HG03280 (cell line): ENCODE data around the gene PTCH1.

Experiments used
- ATAC-seq: cut with Tn5 transposase; IDR thresholded peaks from one replicate; pipeline ENCODE4 v1.9.1; 2021; ENCODE audit warnings: mild to moderate bottlenecking, moderate library complexity; ENCODE audit not compliant: unreplicated experiment

The PTCH1 gene

DNA sequence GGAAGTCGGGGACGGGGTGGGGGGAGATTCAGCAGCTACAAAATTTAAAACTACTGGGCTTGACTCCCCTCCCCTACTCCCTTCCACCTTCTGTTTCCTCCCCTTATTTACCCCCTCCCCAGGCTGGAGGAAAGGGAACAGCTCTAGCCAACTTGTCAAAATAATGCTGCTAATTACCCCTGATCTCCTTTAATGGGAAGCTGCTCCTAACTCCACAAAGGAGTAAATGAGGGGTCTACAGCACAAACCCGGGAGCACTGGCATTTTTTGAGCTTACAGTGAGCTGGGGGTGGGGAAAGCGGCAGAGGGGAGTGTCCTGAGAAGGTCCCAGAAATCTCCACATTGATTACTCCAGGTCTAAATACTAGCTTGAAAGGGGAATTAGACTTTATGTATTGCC, 3.1 kb downstream of the PTCH1 start:
- no peak for ATAC-seq

DNA sequence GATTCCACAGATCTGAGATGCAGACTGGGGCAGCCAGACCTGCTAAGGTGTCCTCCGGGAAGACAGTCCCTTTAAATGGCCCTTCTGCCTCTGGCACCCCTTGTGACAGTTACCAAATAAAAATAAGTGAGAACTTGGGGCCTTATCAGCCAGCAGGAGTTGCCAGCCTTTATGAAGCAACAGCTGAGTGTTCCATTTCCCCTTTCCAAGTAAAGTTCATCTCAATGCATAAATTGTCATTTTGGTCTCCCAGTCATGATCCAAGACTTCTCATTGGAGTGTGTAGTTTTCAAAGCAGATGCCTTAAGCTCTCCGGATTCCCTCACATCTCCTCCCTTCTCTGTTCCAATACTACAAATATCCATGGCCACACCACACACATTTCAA, 4.1 kb downstream of the PTCH1 start:
- no peak for ATAC-seq

DNA sequence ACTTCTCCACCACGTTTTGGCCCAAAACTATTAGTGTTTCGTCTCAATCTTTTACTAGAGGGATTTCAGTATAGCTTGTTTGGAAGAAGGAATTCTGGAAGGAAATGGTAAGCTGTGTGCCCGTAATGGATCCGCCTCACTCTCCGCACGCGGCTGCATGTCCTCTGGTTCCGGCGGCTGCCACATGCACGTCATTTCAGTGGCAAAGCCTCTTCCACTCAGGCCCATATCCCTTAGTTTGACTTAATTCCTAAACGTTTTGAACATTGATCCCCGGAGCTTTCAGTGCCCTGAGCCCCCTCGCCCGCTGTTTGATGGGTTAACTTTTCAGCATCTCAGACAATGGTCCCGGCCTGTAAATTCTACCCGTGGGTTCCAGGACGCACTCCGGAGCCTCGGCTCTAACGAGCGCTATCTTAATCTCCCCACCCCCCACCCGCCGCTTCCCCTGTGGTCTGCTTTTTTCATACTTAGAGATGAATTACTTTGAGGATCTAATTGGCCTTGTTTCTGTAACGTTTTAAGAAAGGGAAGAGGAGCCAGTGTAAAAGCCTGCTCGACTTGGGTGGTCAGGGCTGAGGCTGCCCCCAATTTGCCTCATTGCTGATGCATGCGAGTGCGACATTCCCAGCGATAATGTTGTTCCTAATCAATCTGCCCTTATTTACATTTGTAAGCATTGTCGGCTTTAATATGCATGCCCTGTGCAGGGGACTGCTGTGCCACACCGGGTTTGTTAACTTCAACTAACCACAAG, 4.6 kb downstream of the PTCH1 start:
- no peak for ATAC-seq

DNA sequence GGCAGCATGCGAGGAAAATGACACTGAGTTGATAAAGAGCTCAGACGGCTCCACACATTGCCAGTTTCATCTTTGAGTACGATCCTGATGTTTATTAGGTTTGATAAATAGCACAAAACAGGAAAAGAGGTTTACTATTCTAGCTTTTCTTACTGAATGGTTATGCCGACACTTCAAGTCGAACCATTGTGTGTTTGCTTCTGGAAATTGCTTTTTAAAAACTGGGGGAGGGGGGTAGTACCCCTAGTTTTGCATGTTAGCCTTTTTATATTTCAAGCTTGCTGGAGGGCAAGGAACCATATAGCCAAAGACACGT, 5.2 kb downstream of the PTCH1 start:
- no peak for ATAC-seq

DNA sequence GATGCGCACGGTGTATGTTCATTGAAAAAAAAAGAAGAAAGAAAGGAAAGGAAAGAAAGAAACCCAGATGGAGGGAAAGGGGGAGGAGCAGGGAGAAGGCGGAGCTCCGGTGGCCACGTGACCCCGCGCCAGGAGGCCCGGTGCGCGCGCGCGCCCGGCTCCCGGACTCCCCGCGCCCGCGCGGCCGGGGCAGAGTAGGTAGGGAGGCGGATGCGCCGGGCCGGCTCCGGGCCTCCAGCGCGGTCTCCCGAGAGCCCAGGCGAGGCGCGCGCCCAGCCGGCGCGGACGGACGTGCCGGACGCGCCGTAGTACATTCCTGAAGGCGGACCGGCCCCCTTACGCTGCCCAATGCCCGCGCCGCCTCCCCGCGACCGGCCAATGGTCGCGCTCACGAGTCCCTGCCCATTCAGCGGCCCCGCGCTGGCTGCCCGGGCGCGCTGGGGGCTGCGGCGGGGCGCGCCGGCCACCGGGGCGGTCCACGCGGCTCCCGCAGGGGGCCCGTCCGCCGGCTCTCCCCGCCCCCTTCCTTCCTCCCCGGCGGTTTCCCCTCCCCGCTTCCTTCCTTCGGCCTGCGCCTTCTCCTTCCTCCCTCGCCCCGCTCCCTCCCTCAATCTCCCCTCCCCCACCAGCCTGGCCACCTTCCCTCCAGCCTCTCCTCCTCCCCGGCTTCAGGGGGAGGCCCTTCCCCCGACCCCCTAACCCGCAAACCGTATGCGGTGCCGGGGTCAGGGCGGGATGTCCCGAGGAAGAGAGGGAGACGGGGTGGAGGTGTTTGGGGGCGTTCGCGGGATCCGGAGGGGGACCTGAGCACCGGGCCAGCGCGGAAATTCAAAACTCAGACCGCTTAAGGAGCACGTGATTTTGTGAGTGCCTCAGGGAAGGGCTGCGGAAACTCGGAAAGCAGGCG, 5.8 kb downstream of the PTCH1 start:
- peak; percentile 49 for ATAC-seq

DNA sequence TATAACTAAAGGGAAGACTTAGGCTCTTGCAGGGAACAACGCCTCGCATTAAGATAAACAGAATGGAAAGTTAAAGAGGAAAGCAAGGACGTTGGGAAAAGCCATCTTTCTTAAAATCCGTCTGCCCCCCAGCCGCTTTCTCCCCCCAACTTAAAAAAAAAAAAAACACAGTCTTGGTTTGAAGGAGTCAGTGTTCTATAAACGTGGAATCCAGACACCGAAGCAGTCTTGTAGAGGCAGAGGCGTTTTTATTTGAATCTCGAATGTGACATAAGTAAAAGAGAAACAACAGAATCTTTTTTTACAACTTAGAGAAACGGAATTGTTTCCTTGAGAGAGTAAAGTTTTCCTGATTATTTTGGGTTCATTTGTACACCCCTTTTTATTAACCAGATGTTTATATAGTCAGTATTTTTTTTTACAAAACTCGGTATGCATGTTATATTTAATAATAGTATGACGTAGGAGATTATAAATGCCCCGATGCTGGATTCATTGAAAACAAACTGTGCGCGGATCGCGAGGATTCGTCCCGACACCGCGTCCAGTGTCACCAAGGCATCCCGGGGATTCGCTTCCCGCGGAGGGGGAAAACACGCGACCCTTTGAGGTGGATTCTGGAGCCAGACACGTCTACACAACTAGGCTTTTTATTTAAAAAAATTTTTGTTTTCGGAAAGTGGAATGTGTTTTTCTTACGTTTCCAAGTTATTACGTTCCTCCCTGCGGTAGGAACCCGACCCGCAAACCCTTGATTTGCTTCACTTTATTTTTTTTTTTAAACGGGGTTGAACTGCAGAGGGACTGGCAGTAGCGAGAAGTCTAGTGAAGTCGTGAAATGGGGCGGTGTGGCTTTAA, 6.7 kb downstream of the PTCH1 start:
- ATAC-seq, result no peak

DNA sequence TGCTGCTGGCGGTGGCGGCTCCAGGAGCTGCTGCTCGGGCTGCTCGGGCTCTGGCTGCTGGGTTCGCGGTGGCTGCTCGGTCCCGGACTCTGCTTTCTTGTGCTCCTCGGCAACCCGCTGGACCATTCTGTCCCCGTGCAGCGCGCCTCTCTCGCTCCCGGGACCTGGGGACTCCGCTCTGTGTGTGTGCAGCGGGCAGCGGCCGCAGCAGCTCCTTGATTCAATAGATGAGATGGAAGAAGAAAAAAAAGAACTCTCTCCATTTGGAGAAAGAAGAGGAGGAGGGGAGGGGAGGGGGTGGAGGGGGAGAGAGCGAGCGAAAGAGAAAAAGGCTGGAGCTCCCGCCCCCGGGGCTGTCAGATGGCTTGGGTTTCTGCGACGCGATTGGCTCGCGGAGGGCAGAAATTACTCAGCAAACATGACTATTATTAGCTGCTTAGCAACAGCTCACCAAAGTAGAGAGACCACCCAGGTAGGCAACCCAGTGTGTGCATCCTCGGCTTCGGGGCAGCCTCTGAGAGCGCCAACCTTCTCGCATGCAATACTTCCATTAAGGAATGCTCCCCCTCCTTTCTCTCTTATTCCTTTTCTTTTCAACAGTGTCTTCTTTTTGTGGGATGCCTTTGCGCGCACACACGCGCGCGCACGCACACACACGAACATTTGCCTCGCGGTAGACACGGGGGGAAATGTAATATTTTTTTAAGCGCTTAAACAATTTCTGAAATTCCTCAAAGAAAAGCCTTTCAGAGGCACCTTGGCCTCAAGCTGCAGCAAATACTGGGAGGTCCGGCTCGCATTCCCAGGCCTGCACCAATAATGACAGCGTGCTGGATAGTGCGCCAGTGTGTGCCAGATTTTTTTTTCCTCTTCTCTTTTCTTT, 7.6 kb downstream of the PTCH1 start:
- peak; percentile 30 for ATAC-seq

DNA sequence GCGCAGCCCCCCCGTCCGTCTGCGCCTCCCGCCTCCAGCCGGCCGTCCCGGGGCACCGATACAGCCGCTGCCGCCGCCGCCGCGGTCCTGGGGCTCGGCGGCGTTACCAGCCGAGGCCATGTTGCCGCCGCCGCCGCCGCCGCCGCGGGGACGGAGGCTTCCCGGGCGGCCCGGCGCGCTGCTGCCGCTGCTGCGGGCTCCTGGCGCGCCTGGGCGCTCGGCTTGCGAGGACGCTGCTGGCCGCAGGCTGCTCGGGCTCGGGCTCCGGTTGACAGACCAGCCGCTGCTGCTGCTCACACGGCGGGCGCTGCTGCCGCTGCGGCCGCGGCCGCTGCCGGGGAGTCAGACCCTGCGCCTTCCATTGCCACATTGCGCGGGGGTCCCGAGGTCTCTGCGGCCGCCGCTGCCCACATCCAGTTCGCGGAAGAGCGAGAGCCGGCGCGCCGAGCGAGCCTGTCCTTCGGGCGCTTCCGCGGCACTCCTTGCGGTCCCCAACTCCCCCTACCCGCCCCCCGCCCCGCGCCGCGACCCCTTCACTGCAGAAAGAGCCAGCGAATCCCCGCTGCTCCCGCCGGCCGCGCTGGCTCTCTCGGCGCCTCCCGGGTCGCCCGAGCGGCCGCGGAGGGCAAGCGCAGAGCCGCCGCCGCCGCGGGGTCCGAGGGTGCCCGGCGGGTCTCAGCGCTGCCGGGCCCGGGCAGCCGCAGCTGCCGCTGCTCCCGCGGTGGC, 8.4 kb downstream of the PTCH1 start:
- no peak for ATAC-seq

DNA sequence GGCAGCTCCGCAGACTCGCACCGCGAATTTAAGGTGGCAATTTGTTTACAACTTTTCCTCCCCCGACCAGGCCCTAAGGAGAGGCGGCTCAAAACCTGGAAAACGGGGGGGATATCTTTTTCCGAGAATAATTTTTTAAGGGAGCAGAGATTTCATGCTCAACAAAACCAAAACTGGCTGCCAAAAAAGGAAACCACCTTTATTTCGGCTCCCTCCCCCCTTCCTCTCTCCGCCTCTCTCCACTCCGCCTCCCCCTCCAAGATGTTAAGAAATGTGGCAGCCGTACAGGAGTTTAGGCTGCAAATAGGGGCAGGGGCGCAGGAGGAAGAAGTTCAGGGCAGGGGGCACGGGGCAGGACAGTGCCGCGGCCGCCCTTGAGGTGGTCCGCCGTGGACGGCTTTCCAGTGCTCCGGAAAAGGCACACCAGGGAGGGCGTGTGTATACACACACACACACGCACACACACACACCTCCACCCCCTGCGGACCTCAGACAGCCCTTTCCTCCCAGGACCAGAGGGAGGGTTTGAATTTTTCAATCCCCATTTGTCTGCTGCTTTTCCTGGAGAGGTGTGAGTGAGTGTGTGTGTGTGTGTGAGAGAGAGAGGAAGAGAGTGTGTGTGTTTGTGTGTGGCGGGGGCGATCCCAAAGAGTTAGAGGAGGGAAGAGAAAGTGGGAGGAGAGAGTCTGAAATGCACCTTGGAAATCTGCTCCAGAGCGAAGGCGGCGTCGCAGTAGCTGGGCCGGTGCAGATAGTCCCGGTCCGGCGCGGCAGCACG, 9.1 kb downstream of the PTCH1 start:
- no peak for ATAC-seq

DNA sequence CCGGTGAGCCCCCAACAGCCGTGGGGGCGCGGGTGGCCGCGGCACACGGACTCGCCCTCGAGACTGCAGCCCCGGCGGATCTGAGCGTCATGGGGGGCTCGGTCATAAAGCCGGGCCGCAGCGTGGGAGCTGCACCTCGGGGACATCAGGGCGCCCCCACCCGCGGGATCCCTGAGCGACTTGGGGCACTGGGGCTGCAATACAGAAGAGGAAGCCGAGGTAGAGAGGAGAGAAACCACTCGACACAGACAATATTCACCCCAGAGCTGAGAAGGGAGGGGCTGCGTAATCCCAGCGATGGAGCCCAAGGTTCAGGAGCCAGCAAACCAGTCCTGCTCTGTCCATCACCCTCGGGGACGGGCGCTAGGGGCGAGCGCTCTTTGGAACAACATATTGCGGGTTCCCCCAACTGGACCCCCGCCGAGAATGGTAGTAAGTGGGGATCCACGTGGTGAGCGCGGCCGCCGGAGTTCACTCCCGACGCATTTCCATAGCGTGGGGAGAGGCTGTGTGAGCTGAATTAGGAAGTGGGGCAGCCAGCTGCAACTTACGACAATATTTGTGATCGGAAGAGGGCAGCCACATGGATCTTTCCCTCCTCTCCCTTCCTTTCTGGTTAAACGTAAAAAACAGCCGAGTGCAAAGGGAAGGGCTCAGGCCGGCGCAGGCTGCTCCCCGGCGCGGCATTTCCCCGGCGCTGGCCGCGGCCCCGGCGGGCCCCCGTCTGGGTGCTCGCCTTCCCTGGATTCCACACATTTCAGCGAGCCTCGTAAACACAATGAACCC, 9.9 kb downstream of the PTCH1 start:
- ATAC-seq, result peak; percentile 2

DNA sequence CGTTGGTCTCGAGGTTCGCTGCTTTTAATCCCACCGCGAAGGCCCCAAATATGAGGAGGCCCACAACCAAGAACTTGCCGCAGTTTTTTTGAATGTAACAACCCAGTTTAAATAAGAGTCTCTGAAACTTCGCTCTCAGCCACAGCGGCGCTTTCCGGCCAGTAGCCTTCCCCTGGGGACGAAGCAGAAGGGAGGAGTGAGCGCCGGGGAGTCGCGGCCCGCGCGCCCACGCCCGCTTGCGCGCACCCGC, 10.4 kb downstream of the PTCH1 start:
- peak; percentile 13 for ATAC-seq

DNA sequence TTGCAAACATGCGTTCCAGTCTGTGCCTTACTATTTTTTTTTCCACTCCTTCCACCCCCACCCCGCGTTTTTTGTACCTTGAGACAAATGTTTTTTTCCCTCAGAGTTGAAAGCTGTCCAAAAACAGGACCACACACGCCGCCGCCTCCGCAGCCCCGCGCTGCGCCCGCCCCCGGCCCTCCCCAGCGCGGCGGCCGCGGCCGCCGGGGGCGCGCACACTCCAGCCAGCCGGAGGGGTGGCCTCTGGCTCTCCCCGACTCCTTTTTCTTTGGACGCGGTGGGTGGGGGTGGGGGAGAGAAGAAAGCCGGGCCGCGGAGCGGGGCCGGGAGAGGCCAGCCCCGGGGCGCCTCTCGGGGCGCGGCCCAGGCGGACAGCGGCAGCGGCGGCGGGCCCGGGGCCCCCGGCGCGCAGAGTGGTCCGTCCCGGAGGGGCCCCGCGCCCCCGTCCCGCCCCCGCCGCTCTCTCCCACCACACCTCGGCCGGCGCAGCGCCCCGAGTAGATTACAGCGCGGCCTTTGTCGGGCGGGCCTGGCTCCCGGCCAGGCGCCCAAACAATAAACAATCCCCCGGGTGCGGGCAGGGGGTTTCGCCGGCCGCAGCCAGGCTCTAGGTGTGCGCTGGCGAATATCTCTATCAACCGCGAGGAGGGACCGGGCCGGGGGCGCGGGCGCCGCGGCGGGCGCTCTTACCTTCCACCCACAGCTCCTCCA, 10.9 kb downstream of the PTCH1 start:
- peak; percentile 20 for ATAC-seq

DNA sequence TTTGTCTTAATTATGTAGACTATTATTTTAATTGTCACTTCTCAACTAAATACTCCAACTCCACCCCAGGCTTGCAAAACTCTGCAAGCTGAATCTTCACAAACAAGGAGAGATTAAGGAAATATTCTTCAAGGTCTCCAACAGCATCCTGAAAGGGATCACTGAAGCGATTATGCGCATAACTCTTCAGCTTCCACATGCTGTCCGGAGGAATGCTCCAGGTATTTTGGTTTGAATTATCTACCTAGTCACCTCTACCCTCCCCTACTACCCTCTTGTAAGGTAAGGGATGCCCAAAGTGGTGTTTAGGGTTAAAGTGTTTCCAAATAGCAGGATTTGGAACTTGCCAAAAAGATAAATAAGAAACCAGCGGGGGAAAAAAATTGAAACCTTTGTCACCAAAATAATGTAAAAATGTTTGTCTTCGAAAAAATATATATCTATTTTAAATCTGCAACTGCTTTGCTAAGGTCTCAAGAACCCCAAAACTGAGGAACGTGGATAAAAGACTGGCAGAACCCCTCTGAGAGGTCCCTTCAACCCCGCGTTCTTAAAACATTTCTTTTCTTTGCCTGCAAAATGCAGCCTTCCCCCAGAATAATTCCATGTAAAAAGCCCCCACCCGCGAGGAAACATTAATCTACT, 11.6 kb downstream of the PTCH1 start:
- no peak for ATAC-seq

DNA sequence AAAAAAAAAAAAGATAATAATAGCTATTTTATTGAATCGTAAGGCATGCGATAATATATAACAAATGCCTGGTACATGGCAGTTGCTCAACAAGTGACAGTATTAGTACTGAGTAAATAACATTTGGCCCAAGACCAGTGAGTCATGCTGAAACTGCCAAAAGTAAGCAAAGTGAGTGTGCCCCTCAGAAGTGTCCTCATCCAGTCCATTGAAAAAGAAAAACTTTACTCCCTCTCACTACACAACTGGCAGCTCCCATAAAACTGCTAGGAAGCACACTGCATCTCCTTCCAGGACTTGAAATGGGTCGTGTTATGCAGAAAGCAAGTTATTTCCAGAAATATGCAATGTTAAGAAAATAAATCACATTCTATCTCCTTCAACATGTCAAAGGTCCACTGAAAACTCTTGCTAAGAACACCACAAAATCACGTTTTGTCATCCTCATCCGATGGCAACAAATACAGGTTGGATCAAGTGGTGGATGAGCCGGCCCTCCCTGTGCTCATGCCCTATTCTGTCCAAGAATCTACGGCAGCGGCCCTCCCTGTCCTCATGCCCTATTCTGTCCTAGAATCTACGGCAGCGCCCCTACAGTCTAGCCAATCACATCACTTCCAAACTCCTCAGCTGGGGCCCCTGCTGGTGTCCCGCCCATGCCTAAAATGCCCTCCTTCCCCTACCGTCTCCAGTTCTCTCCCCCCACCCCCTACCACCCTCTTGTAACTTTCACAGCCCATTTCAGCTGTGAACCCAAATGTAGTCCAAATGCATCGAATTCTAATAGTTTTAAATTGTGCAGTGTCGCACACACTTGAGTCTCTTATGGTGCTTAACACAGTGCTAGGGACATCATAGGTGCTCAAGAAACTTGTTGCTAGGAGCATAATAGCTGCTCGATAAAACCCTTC, 12.5 kb downstream of the PTCH1 start:
- ATAC-seq, result no peak

DNA sequence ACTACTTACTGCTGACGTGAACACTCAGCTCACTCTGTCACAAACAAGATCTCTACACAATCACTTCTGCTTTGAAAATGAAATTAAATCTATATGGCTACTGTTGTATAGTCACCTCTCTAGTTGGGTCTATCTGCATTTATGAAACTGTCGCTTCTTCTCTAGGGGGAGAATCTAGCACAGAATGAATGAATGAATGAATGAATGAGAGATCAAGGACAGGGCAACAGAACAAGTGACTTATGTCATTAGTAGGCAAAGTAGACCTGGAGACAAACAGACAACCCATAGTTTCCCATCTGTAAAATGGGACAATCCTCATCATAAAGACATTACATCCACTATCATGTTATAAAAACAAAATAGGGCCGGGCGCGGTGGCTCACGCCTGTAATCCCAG, 13.4 kb downstream of the PTCH1 start:
- ATAC-seq, result no peak

DNA sequence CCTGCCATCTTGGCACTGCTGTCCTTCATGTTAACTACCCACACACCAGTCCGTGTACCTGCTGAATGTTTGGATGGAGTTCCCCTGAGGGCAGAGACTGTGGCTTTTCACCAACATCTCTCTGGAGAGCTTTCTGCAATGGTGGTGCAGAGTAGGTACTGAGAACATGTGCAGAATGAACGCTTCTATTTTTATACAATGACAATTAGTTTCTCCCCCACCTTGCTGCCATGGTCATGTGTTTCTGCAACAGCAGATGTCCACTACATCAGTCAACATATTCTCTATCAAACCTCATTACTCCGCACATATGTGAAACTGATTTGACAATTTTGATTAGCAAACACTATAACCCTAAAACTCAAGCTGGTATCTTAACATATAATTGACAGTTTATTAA, 14.5 kb downstream of the PTCH1 start:
- no peak for ATAC-seq
